Astrocyte of the cerebellum (primary cell): ENCODE data around the gene OSBPL7.

ENCODE experiments used
- DNase-seq: peaks from one replicate; pipeline ENCODE4 v3.0.0-alpha.2; 2011; ENCODE audit warnings: low read depth
- H3K4me3 ChIP-seq: 2 replicates; pipeline ENCODE4 v1.5.1; 2011; ENCODE audit warnings: mild to moderate bottlenecking, low read depth, low read length, moderate library complexity
- in situ Hi-C: cut with HindIII; loops from 2 replicates; pipeline ENCODE4 v1.10.0; 2017; ENCODE audit warnings: low sequenced_read_pairs
- TF ChIP-seq, protein P1 (sequence below): IDR thresholded peaks from 2 replicates; pipeline ENCODE4 v1.5.1; 2012; ENCODE audit warnings: low read length, low read depth, moderate library complexity, mild to moderate bottlenecking; ENCODE audit errors: missing control alignments

OSBPL7 gene

DNA sequence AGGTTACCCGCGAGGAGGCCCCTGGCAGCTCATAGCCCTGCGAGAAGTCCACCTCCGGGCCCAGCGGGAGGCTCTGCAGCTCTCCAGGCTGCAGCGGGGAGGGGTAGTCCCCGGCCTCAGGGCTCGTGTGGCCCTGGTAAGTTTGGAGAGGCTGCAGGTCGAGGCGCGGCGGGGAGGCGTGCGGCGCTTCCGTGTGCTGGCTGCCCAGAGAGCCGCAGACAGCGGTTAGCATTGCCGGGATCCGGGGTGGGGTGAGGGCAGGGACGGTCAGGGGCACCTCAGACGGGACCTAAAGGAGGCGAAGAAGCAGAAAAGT lies 26.6 kb upstream of the OSBPL7 start:
- DNase-seq, result no peak
- in situ Hi-C loops, result no loop called here
- no peak overlapping the region for H3K4me3 ChIP-seq
- TF ChIP-seq, protein P1, sequence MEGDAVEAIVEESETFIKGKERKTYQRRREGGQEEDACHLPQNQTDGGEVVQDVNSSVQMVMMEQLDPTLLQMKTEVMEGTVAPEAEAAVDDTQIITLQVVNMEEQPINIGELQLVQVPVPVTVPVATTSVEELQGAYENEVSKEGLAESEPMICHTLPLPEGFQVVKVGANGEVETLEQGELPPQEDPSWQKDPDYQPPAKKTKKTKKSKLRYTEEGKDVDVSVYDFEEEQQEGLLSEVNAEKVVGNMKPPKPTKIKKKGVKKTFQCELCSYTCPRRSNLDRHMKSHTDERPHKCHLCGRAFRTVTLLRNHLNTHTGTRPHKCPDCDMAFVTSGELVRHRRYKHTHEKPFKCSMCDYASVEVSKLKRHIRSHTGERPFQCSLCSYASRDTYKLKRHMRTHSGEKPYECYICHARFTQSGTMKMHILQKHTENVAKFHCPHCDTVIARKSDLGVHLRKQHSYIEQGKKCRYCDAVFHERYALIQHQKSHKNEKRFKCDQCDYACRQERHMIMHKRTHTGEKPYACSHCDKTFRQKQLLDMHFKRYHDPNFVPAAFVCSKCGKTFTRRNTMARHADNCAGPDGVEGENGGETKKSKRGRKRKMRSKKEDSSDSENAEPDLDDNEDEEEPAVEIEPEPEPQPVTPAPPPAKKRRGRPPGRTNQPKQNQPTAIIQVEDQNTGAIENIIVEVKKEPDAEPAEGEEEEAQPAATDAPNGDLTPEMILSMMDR, result no peak

DNA sequence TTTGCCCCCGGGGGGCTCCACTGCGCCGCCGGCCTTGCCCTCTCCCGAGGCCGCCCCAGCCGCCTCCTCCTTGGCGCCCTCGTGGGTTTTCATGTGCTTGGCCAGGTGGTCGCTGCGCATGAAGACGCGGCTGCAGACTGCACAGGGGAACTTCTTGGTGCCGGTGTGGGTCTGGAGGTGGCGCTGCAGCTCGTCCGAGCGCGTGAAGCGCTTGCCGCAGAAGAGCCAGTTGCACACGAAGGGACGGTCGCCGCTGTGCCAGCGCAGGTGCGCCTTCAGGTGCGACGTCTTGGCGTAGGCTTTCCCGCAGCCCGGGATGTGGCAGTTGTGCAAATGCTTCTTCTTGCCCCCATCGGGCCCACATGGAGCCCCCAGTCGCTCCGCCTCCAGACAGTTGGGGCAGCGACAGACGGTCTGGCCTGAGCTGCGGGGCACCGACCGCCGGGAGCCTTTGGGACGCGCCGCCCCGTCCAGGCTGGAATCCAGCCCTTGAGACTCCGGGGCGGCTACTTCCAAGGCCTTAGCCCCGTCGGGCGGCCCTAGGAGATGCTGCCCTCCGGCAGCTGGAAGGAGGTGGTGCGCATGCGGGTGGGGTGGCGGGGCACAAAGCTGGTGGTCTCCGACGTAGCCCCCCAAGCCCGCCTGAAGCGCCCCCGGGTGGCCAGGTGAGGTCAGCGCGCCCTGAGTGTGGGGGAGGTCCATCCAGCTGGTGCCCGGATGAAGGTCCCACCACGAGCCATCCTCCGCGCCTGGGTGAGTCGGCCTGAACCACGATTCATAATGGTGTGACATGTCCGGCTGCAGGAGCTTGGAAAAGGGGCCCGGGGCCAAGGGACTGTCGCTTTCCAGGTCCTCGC lies 26.0 kb upstream of the OSBPL7 start:
- no peak for DNase-seq
- H3K4me3 ChIP-seq, result no peak overlapping the region
- in situ Hi-C loops, result no loop called here
- TF ChIP-seq, protein P1, result peak; percentile 13

DNA sequence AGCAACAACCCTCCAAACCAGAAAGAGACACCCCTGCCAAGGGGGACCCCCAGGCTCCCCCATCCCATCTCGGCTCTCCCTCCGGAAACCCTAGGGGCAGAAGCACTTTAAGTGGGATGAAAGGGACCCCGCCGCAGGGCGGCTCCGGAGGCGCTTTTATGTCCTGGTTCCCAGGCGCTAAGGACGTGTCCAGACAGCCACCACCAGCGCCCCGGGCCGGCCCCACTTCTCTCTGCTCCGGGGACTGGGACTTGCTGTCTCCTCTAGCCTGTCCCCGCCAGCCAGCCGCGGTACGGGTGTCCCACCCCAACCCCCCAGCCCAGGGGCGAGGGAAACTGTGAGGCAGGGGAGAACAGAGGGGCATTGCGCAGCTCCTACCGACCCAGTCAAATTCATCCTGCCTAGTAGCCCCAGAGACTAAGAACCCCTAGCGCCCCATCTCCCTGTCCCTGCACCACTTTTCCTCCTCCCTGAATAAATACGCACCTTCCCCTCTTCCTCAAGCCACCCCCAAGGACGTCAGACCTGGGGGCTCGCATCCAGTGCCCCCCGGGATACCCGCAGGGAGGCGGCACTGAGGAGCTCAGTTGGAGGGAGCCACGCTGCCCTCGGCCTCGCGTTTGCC lies 25.2 kb upstream of the OSBPL7 start:
- H3K4me3 ChIP-seq, result no peak overlapping the region
- TF ChIP-seq, protein P1, result no peak
- in situ Hi-C loops, result no loop called here
- no peak for DNase-seq

DNA sequence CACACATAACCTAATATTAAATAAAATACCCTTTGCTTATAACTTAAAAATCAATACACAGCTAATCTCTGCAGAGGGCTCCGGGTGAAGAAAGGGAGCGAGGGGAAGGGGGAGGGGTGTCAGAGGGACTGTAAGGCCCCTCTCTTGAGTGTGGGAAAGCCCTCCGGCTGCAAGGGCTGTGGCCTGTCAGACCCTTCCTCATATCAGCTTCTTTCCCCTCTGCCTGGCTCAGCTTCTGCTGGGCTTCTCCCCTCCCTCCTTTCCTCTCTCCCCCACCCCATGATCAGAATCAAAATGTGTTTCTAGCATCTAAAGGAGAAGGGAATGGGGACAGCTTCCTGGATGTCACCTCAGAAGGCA lies 24.1 kb upstream of the OSBPL7 start:
- H3K4me3 ChIP-seq, result no peak overlapping the region
- TF ChIP-seq, protein P1, result no peak
- in situ Hi-C loops, result no loop called here
- DNase-seq, result no peak

DNA sequence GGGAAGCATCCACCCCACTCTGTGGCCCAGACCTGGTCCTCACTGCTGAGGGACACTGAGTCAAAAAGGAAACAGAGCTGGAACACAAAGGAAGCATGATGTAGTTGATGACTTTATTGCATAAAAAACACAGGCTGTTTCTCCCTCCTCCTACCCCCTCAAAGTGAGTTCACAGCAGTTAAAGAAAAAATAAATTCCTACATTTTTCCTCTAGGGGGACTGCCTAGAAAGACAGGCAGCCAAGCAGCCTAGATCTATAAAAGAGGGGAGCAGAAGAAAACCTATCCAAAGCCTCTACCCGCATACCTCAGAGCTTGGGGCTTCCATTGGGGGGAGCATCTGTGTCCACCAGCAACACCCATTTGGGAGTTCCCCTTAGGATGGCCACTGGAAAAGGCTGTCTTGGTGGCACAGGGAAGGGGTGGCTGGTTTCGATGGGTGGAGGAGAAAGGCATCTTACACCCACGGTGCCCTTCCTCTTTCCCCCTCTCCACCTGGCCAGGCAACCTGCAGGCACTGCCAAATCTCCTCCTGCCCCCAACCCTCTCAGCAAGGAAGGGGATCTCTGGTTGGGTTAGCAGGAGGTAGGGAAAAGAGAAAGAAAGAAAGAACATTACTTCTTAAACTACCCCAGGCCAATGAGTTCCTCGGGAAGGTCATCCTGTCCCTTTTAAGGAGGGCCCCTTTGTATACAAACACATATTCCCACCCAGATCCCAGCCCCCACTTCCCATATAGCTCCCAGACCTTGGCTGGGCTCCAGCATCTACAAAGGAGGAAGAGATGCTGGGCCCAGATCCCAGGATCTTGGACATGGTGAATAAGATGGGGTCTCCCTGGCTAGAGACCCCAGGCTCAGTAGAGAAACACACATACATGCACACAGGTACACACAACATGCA lies 23.5 kb upstream of the OSBPL7 start:
- no peak for DNase-seq
- in situ Hi-C loops, result no loop called here
- H3K4me3 ChIP-seq, result no peak overlapping the region
- TF ChIP-seq, protein P1, result peak; percentile 50

DNA sequence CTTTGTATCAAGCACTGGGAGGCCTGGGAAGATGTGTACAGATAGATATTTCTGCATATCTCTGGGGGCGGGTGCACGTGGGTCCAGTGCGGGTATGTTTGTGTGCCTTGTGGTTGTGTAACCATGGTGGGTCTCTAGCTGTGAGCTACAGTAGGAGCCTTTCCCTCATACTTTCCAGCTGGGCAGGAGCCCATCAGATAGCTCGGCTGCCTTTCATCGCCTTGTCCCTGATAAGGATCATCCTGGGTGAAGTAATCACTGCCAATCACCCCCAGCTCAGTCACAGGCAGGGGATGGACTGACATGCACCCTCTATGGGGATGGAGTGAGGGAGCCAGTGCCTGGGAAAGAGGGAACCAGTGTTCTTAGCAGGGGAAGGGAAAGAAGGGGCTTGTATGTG lies 22.6 kb upstream of the OSBPL7 start:
- no peak overlapping the region for H3K4me3 ChIP-seq
- no peak for DNase-seq
- TF ChIP-seq, protein P1, result no peak
- in situ Hi-C loops, result no loop called here
